HEK293 (cell line): Measurements from ENCODE around the gene ABHD15.

ENCODE experiments used
- GLI2 ChIP-seq: fragments of 450-650 bp; formaldehyde crosslinking; IDR thresholded peaks from 2 replicates; pipeline ENCODE4; 2017; ENCODE audit warnings: missing biosample characterization, missing genetic modification characterization, low read depth, borderline replicate concordance
- HOXA7 ChIP-seq: sonication (generic); formaldehyde crosslinking; IDR thresholded peaks from 2 replicates; pipeline ENCODE4 v1.8.1; 2022; ENCODE audit warnings: missing genetic modification reagents, borderline replicate concordance
- INSM2 ChIP-seq: fragments of 450-650 bp; formaldehyde crosslinking; IDR thresholded peaks from 2 replicates; pipeline ENCODE4 v1.5.1; 2016; ENCODE audit warnings: missing biosample characterization, missing genetic modification characterization
- SETDB1 ChIP-seq: IDR thresholded peaks from one replicate; pipeline ENCODE4 v1.6.1; 2017; ENCODE audit warnings: mild to moderate bottlenecking, low read length, moderate library complexity, mixed read lengths; ENCODE audit not compliant: insufficient read length
- SP3 ChIP-seq: fragments of 450-650 bp; formaldehyde crosslinking; IDR thresholded peaks from 2 replicates; pipeline ENCODE4 v1.5.1; 2016; ENCODE audit warnings: missing biosample characterization, missing genetic modification characterization
- TRIM28 ChIP-seq: IDR thresholded peaks from 2 replicates; pipeline ENCODE4 v1.6.1; 2011; ENCODE audit warnings: low read length, control low read depth, borderline replicate concordance
- YY1 ChIP-seq: fragments of 450-650 bp; formaldehyde crosslinking; IDR thresholded peaks from 2 replicates; pipeline ENCODE4 v1.5.1; 2018; ENCODE audit warnings: missing biosample characterization, missing genetic modification characterization
- ZNF16 ChIP-seq: fragments of 450-650 bp; formaldehyde crosslinking; IDR thresholded peaks from 2 replicates; pipeline ENCODE4 v1.5.1; 2016; ENCODE audit warnings: low read depth, missing biosample characterization, missing genetic modification characterization
- ZNF184 ChIP-seq: fragments of 450-650 bp; IDR thresholded peaks from 2 replicates; pipeline ENCODE4 v1.5.1; 2018; ENCODE audit warnings: missing biosample characterization, mild to moderate bottlenecking, missing genetic modification characterization
- ZNF211 ChIP-seq: fragments of 450-650 bp; formaldehyde crosslinking; IDR thresholded peaks from 2 replicates; pipeline ENCODE4 v1.5.1; 2016; ENCODE audit warnings: low read depth, missing biosample characterization, missing genetic modification characterization
- ZNF214 ChIP-seq: fragments of 450-650 bp; formaldehyde crosslinking; IDR thresholded peaks from 2 replicates; pipeline ENCODE4 v1.5.1; 2017; ENCODE audit warnings: missing biosample characterization, mild to moderate bottlenecking, missing genetic modification characterization, borderline replicate concordance
- ZNF221 ChIP-seq: fragments of 450-650 bp; formaldehyde crosslinking; IDR thresholded peaks from 2 replicates; pipeline ENCODE4 v1.5.1; 2017; ENCODE audit warnings: missing biosample characterization, missing genetic modification characterization, borderline replicate concordance
- ZNF239 ChIP-seq: fragments of 450-650 bp; formaldehyde crosslinking; IDR thresholded peaks from 2 replicates; pipeline ENCODE4 v1.5.1; 2016; ENCODE audit warnings: missing biosample characterization, missing genetic modification characterization
- ZNF274 ChIP-seq, 2 experiments: fragments of 200-500 bp in 1 of 2; fragments of 450-650 bp in 1 of 2; sonication (Bioruptor generic) in 1 of 2; formaldehyde crosslinking in 1 of 2; IDR thresholded peaks; 2 replicates each; pipeline versions ENCODE4 v1.5.1 to v1.6.1; 2014 to 2016; ENCODE audit warnings: borderline replicate concordance in 1 of 2, inconsistent platforms in 1 of 2, low read length in 1 of 2, missing biosample characterization in 1 of 2, missing genetic modification characterization in 1 of 2
- ZNF302 ChIP-seq: fragments of 450-650 bp; formaldehyde crosslinking; IDR thresholded peaks from 2 replicates; pipeline ENCODE4 v1.5.1; 2016; ENCODE audit warnings: missing biosample characterization, missing genetic modification characterization, low read depth
- ZNF354C ChIP-seq: fragments of 450-650 bp; formaldehyde crosslinking; IDR thresholded peaks from 2 replicates; pipeline ENCODE4 v1.5.1; 2016; ENCODE audit warnings: missing biosample characterization, missing genetic modification characterization, low read depth, borderline replicate concordance
- ZNF362 ChIP-seq: fragments of 450-650 bp; formaldehyde crosslinking; IDR thresholded peaks from 2 replicates; pipeline ENCODE4 v1.5.1; 2016; ENCODE audit warnings: missing biosample characterization, missing genetic modification characterization
- ZNF426 ChIP-seq: fragments of 450-650 bp; formaldehyde crosslinking; IDR thresholded peaks from 2 replicates; pipeline ENCODE4 v1.5.1; 2017; ENCODE audit warnings: missing biosample characterization, missing genetic modification characterization, mild to moderate bottlenecking, inconsistent platforms, moderate library complexity
- ZNF501 ChIP-seq: fragments of 450-650 bp; formaldehyde crosslinking; IDR thresholded peaks from 2 replicates; pipeline ENCODE4 v1.5.1; 2016; ENCODE audit warnings: missing biosample characterization, missing genetic modification characterization
- ZNF558 ChIP-seq: fragments of 450-650 bp; formaldehyde crosslinking; IDR thresholded peaks from 2 replicates; pipeline ENCODE4 v1.5.1; 2016; ENCODE audit warnings: missing biosample characterization, missing genetic modification characterization
- ZNF596 ChIP-seq: fragments of 450-650 bp; IDR thresholded peaks from 2 replicates; pipeline ENCODE4 v1.5.0; 2018; ENCODE audit warnings: missing biosample characterization, mild to moderate bottlenecking, missing genetic modification characterization, moderate library complexity
- ZNF623 ChIP-seq: fragments of 450-650 bp; formaldehyde crosslinking; IDR thresholded peaks from 2 replicates; pipeline ENCODE4 v1.5.1; 2016; ENCODE audit warnings: missing biosample characterization, missing genetic modification characterization
- ZNF626 ChIP-seq: fragments of 450-650 bp; sonication (Bioruptor Pico); formaldehyde crosslinking; IDR thresholded peaks from 2 replicates; pipeline ENCODE4 v1.5.1; 2018; ENCODE audit warnings: missing biosample characterization, missing genetic modification characterization, inconsistent platforms
- ZNF677 ChIP-seq: fragments of 450-650 bp; IDR thresholded peaks from 2 replicates; pipeline ENCODE4 v1.5.0; 2018; ENCODE audit warnings: missing biosample characterization, mild to moderate bottlenecking, missing genetic modification characterization, moderate library complexity
- ZNF777 ChIP-seq: fragments of 450-650 bp; formaldehyde crosslinking; IDR thresholded peaks from 2 replicates; pipeline ENCODE4 v1.5.1; 2017; ENCODE audit warnings: missing biosample characterization, missing genetic modification characterization, borderline replicate concordance
- ZNF785 ChIP-seq: fragments of 450-650 bp; formaldehyde crosslinking; IDR thresholded peaks from 2 replicates; pipeline ENCODE4 v1.5.1; 2016; ENCODE audit warnings: missing biosample characterization, missing genetic modification characterization
- ZSCAN18 ChIP-seq: fragments of 450-650 bp; formaldehyde crosslinking; IDR thresholded peaks from 2 replicates; pipeline ENCODE4 v1.5.1; 2016; ENCODE audit warnings: missing biosample characterization, missing genetic modification characterization
- TF ChIP-seq, protein P1 (sequence below): fragments of 450-650 bp; formaldehyde crosslinking; IDR thresholded peaks from 2 replicates; pipeline ENCODE4 v1.5.1; 2016; ENCODE audit warnings: missing biosample characterization, missing genetic modification characterization
- TF ChIP-seq, protein P2 (sequence below): fragments of 450-650 bp; formaldehyde crosslinking; IDR thresholded peaks from 2 replicates; pipeline ENCODE4 v1.5.1; 2016; ENCODE audit warnings: missing biosample characterization, missing genetic modification characterization, borderline replicate concordance
- TF ChIP-seq, protein P3 (sequence below): fragments of 450-650 bp; formaldehyde crosslinking; IDR thresholded peaks from 2 replicates; pipeline ENCODE4 v1.5.1; 2016; ENCODE audit warnings: missing biosample characterization, missing genetic modification characterization, low read depth

The ABHD15 gene

DNA sequence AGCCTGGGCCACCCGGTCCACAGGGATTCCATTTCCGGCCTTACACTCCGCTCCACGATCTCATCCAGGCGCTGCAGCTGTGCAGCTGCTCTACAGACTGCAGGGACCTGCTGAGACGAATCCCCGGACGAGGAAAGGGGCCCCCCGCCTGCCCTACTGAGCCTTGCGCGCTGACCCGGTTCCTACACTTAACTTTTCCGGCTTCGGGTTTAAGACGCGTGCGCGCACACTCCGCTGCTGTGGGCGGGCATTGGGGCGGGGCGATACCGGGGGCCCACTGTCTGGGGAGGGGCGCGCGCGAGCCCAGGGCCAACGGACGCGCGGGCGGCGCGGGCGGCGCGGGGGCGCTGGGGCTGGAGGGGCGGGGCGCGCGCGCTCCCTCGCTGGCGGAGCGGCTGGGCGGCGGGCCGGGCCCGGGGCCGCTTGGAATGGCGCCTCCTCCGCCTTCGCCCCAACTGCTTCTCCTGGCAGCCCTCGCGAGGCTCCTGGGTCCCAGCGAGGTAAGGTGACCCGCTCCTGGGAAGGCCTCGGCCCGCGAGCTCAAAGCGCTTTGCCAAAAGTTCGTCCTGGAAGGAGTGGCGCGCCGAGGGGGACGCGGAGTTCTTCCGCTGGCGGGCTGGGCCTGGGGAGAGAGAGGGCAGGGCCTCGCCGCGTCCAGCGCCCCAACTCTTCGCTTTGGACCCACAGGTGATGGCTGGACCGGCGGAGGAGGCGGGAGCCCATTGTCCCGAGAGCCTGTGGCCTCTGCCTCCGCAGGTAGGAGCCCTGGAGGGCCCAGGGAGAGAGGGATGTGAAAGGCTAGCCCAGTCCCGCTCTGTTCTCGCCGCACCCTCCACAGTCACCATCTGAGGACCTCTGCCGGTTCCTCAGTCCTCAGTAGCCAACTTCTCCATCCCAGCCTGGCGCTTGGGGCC lies 1.8 kb upstream of the ABHD15 start, which contains the start of gene TP53I13 (continued):
- no peak; the same call in 1 of the 2 replicates for TF ChIP-seq ZNF623 (tag by site-specific recombination)
- no peak for TF ChIP-seq ZNF184 (tag by site-specific recombination)
- TF ChIP-seq YY1 (tag by site-specific recombination), result peak; percentile 62; the same call in 1 of the 2 replicates
- no peak for TF ChIP-seq ZNF677 (tag by site-specific recombination)
- no peak for TF ChIP-seq ZNF426 (tag by site-specific recombination)
- TF ChIP-seq ZNF239 (tag by site-specific recombination), result no peak
- TF ChIP-seq TRIM28, result no peak
- TF ChIP-seq ZSCAN18, result no peak
- no peak for TF ChIP-seq HOXA7 (CRISPR knock-in tag)
- peak; percentile 76; the same call in 1 of the 2 replicates for TF ChIP-seq ZNF501 (tag by site-specific recombination)
- TF ChIP-seq ZNF302 (tag by site-specific recombination), result no peak
- TF ChIP-seq, protein P1, sequence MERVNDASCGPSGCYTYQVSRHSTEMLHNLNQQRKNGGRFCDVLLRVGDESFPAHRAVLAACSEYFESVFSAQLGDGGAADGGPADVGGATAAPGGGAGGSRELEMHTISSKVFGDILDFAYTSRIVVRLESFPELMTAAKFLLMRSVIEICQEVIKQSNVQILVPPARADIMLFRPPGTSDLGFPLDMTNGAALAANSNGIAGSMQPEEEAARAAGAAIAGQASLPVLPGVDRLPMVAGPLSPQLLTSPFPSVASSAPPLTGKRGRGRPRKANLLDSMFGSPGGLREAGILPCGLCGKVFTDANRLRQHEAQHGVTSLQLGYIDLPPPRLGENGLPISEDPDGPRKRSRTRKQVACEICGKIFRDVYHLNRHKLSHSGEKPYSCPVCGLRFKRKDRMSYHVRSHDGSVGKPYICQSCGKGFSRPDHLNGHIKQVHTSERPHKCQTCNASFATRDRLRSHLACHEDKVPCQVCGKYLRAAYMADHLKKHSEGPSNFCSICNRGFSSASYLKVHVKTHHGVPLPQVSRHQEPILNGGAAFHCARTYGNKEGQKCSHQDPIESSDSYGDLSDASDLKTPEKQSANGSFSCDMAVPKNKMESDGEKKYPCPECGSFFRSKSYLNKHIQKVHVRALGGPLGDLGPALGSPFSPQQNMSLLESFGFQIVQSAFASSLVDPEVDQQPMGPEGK, result peak; percentile 44
- no peak for TF ChIP-seq ZNF362 (tag by site-specific recombination)
- no peak for TF ChIP-seq ZNF221 (tag by site-specific recombination)
- TF ChIP-seq ZNF354C (tag by site-specific recombination), result no peak
- no peak for TF ChIP-seq GLI2 (tag by site-specific recombination)
- TF ChIP-seq ZNF777, result no peak
- TF ChIP-seq, protein P2, sequence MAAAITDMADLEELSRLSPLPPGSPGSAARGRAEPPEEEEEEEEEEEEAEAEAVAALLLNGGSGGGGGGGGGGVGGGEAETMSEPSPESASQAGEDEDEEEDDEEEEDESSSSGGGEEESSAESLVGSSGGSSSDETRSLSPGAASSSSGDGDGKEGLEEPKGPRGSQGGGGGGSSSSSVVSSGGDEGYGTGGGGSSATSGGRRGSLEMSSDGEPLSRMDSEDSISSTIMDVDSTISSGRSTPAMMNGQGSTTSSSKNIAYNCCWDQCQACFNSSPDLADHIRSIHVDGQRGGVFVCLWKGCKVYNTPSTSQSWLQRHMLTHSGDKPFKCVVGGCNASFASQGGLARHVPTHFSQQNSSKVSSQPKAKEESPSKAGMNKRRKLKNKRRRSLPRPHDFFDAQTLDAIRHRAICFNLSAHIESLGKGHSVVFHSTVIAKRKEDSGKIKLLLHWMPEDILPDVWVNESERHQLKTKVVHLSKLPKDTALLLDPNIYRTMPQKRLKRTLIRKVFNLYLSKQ (tag by site-specific recombination), result no peak
- no peak for TF ChIP-seq ZNF626 (tag by site-specific recombination)
- peak; percentile 53 for TF ChIP-seq SP3 (tag by site-specific recombination)
- no peak for TF ChIP-seq INSM2 (tag by site-specific recombination)
- TF ChIP-seq ZNF214 (tag by site-specific recombination), result no peak
- no peak for TF ChIP-seq ZNF785 (tag by site-specific recombination)
- no peak for TF ChIP-seq SETDB1
- TF ChIP-seq, protein P3, sequence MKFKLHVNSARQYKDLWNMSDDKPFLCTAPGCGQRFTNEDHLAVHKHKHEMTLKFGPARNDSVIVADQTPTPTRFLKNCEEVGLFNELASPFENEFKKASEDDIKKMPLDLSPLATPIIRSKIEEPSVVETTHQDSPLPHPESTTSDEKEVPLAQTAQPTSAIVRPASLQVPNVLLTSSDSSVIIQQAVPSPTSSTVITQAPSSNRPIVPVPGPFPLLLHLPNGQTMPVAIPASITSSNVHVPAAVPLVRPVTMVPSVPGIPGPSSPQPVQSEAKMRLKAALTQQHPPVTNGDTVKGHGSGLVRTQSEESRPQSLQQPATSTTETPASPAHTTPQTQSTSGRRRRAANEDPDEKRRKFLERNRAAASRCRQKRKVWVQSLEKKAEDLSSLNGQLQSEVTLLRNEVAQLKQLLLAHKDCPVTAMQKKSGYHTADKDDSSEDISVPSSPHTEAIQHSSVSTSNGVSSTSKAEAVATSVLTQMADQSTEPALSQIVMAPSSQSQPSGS (tag by site-specific recombination), result no peak
- no peak for TF ChIP-seq ZNF596 (tag by site-specific recombination)
- TF ChIP-seq ZNF274 (IDR thresholded peaks at IDR 0.05; ENCODE audit: low read length), result no peak
- TF ChIP-seq ZNF274 (tag by site-specific recombination; IDR thresholded peaks at IDR 0.05; ENCODE audit: borderline replicate concordance), result no peak
- no peak for TF ChIP-seq ZNF16 (tag by site-specific recombination)
- no peak for TF ChIP-seq ZNF558 (tag by site-specific recombination)
- no peak for TF ChIP-seq ZNF211 (tag by site-specific recombination)
